Neural progenitor cell (in vitro differentiated cells): ENCODE data around the gene PDE4A. TPM values are rescaled to one million over a fixed set of nuclear protein-coding genes. Genes with fewer than 3 reads are reported as not detected.

Source experiments
- DNase-seq: peaks from one replicate; pipeline ENCODE4 v3.0.0-alpha.2; 2016; ENCODE audit warnings: low spot score
- H2AFZ ChIP-seq: fragments of 200-600 bp; sonication (generic); replicated peaks from 2 replicates; pipeline ENCODE4 v1.6.1; 2016; ENCODE audit warnings: antibody characterized with exemption
- H3F3A ChIP-seq: fragments of 200-600 bp; sonication (generic); 2 replicates; pipeline ENCODE4 v1.6.1; 2016; ENCODE audit warnings: antibody characterized with exemption, low read depth
- H3K27ac ChIP-seq: fragments of 200-600 bp; sonication (generic); 2 replicates; pipeline ENCODE4 v1.5.1; 2016; ENCODE audit warnings: mild to moderate bottlenecking
- H3K27me3 ChIP-seq: fragments of 200-600 bp; sonication (generic); 2 replicates; pipeline ENCODE4 v1.6.1; 2016; ENCODE audit warnings: mild to moderate bottlenecking, moderate library complexity
- H3K36me3 ChIP-seq: fragments of 200-600 bp; sonication (generic); 2 replicates; pipeline ENCODE4 v1.5.1; 2016
- H3K4me1 ChIP-seq: fragments of 200-600 bp; sonication (generic); 2 replicates; pipeline ENCODE4 v1.6.1; 2016; ENCODE audit warnings: mixed run types
- H3K4me2 ChIP-seq: fragments of 200-600 bp; sonication (generic); 2 replicates; pipeline ENCODE4 v1.6.1; 2016
- H3K4me3 ChIP-seq: fragments of 200-600 bp; sonication (generic); 2 replicates; pipeline ENCODE4 v1.5.1; 2016
- H3K79me2 ChIP-seq: fragments of 200-600 bp; sonication (generic); 2 replicates; pipeline ENCODE4 v1.6.1; 2016; ENCODE audit warnings: low read depth
- H3K9ac ChIP-seq: fragments of 200-600 bp; sonication (generic); 2 replicates; pipeline ENCODE4 v1.6.1; 2016
- H3K9me3 ChIP-seq: fragments of 200-600 bp; sonication (generic); 2 replicates; pipeline ENCODE4 v1.5.1; 2016; ENCODE audit warnings: low read depth
- H4K20me1 ChIP-seq: fragments of 200-600 bp; sonication (generic); 2 replicates; pipeline ENCODE4 v1.6.1; 2016; ENCODE audit warnings: low read depth
- H3K27ac Mint-ChIP-seq: 3 replicates; pipeline ENCODE4 v1.8.0; 2021; ENCODE audit warnings: mixed read lengths
- H3K27me3 Mint-ChIP-seq: 2 replicates; pipeline ENCODE4 v1.8.0; 2022; ENCODE audit warnings: low read depth, mild to moderate bottlenecking, inconsistent platforms, moderate library complexity, mixed read lengths; ENCODE audit not compliant: insufficient read depth
- H3K36me3 Mint-ChIP-seq: 3 replicates; pipeline ENCODE4 v1.8.0; 2021; ENCODE audit warnings: mixed read lengths
- H3K4me1 Mint-ChIP-seq: 3 replicates; pipeline ENCODE4 v1.8.0; 2021; ENCODE audit warnings: mixed read lengths
- H3K4me3 Mint-ChIP-seq: 3 replicates; pipeline ENCODE4 v1.8.0; 2021; ENCODE audit warnings: mild to moderate bottlenecking, moderate library complexity, mixed read lengths
- H3K9me3 Mint-ChIP-seq: 3 replicates; pipeline ENCODE4 v1.8.0; 2020; ENCODE audit warnings: mixed read lengths
- EZH2 ChIP-seq: fragments of 200-600 bp; sonication (generic); IDR thresholded peaks from 2 replicates; pipeline ENCODE4 v1.6.1; 2017; ENCODE audit warnings: antibody characterized with exemption, mild to moderate bottlenecking, moderate library complexity
- EZH2phosphoT487 ChIP-seq: fragments of 200-600 bp; sonication (generic); IDR thresholded peaks from 2 replicates; pipeline ENCODE4 v1.6.1; 2017; ENCODE audit warnings: antibody characterized with exemption
- total RNA-seq: library from RNA; depleted of rRNA; stranded (reverse); fragments of >200 nt; gene quantifications from 2 replicates; pipeline ENCODE4 v1.2.3, GENCODE V29; 2015; ENCODE audit warnings: low replicate concordance
- TF ChIP-seq, protein P1 (sequence below): fragments of 200-600 bp; sonication (generic); IDR thresholded peaks from 2 replicates; pipeline ENCODE4 v1.5.1; 2017; ENCODE audit warnings: antibody characterized with exemption, mild to moderate bottlenecking

PDE4A gene
- total RNA-seq, 1 donor from 2014 or later = 0.37 TPM

DNA sequence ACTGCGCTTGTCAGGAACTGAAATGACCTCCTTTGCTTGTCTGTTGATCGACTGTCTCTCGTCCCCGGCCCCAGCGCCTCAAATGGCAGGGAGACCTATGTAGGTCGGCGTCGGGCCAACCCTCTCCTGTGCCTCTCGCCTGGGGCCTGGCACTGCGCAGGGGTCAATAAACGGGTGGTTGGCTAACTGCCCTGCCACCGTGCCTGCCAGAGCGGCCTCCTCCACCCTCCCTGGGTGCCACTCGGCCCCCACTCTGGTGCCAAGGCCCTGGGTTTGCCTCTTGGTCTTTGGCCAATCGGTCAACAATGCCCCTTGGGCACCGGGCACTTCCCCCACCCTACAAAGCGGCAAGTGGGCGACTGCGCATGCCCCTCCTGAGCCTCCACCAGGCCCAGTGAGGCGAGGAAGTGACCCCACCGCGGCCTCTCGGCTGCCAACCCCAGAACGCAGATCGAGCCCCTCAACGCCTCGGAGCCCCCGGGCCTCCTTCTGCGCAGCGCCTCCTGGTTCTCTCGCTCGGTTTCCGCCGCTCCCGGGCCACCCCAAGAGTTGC, 81.7 kb downstream of the PDE4A start:
- Mint-ChIP-seq H3K4me1 (peaks cover 13% of the 10 kb centered on the region), H3K36me3 (peaks cover 20% of the 10 kb centered on the region), H3K27ac (peak overlapping the region; percentile 82), H3K4me3 (peak overlapping the region; percentile 89), H3K9me3 (no peaks in the 10 kb centered on the region), H3K27me3 (peaks cover 9% of the 10 kb centered on the region)
- H3K36me3 ChIP-seq = no peaks in the 10 kb centered on the region
- peaks cover 12% of the 10 kb centered on the region for H3K27me3 ChIP-seq
- no peak overlapping the region for H3K27ac ChIP-seq
- H3K4me1 ChIP-seq = no peaks in the 10 kb centered on the region
- TF ChIP-seq EZH2phosphoT487 (no peak), EZH2 (no peak)
- TF ChIP-seq, protein P1, sequence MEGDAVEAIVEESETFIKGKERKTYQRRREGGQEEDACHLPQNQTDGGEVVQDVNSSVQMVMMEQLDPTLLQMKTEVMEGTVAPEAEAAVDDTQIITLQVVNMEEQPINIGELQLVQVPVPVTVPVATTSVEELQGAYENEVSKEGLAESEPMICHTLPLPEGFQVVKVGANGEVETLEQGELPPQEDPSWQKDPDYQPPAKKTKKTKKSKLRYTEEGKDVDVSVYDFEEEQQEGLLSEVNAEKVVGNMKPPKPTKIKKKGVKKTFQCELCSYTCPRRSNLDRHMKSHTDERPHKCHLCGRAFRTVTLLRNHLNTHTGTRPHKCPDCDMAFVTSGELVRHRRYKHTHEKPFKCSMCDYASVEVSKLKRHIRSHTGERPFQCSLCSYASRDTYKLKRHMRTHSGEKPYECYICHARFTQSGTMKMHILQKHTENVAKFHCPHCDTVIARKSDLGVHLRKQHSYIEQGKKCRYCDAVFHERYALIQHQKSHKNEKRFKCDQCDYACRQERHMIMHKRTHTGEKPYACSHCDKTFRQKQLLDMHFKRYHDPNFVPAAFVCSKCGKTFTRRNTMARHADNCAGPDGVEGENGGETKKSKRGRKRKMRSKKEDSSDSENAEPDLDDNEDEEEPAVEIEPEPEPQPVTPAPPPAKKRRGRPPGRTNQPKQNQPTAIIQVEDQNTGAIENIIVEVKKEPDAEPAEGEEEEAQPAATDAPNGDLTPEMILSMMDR = no peak
- DNase-seq = peak; percentile 54
- peaks cover 49% of the 10 kb centered on the region for H3K79me2 ChIP-seq
- peak overlapping the region; percentile 96 for H3K4me2 ChIP-seq
- H3K9ac ChIP-seq = peak overlapping the region; percentile 48
- H3K4me3 ChIP-seq = peak overlapping the region; percentile 91
- H4K20me1 ChIP-seq = no peaks in the 10 kb centered on the region
- peak overlapping the region; percentile 78 for H2AFZ ChIP-seq
- peaks cover 21% of the 10 kb centered on the region for H3F3A ChIP-seq
- H3K9me3 ChIP-seq = no peaks in the 10 kb centered on the region

DNA sequence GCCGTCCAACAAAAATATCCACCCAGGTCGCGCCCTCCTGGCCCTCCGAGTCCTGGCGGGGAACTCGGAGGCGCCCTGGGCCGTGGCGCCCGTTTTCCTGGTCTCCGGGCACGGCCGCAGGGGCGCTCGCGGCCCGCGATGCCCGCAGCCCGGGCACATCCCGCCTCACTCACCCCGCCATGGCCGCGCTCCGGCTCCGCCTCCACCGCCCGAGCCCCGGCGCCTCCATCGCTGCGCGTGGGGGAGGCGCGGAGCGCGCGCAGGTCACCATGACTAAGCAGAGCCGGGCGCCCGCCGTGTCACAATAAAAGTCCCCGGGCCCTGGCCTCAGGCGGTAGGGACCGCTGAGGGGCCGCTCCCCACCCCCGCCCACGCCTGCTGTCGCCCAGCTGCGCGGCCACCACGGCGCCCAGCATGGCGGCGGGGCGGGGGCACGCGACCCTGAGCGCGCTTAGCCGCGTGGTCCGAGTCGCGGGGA, 82.2 kb downstream of the PDE4A start:
- Histone ChIP-seq H3K27ac (no peak overlapping the region), H3K4me2 (peak overlapping the region; percentile 96)
- H3K4me3 Mint-ChIP-seq = peak overlapping the region; percentile 89

DNA sequence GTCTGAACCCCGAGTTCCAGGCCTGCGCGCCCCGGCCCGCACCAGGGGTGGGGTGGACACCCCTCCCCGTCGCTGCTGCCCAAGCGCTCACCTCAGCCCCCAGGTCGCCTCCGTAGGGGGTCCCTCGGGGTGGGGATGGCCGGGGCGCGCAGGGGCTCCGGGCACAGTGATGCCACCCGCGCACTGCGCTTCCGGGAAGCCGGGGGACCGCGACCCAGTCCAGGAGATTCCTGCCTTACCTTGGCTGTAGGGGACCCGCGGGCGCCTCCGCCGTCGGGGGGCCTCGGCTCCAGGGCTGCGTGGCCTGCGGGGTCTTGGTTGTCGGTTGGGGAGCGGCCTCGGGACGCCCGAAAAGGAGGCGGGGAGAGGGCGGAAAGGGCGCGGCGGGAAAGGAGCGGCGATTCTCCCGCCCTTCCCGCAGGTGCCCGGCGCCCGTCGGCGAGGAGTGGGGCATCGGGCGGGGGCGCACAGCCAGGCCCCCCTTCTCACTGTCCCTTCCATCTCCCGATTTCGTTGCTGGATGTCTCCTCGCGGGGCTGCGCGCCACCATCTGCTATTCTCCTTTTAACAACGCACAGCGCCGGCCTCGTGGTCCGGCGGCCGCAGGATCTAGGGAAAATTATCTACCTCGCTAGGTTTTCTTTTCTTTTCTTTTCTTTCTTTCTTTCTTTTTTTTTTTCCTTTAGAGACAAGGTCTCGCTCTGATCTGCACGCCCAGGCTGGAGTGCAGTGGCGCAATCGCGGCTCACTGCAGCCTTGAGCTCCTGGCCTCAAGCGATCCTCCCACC, 82.9 kb downstream of the PDE4A start, which contains the start of gene KEAP1:
KEAP1 (minus strand) TSS at position 355 of the 788 bp plus-strand sequence. CDS start 3,323 bp downstream, outside the sequence.
- H3K4me3 ChIP-seq = peak within 1 kb of the TSS; percentile 91
- H3K27ac ChIP-seq = no peak within 1 kb of the TSS
- no peaks in the 10 kb centered on the region for H3K9me3 ChIP-seq
- H3K4me3 Mint-ChIP-seq = peak within 1 kb of the TSS; percentile 91
- peaks cover 12% of the 10 kb centered on the region for H3K27me3 Mint-ChIP-seq
- H3K9me3 Mint-ChIP-seq = no peaks in the 10 kb centered on the region
- peaks cover 15% of the 10 kb centered on the region for H3K36me3 Mint-ChIP-seq
- H3K4me1 Mint-ChIP-seq = peaks cover 13% of the 10 kb centered on the region
- TF ChIP-seq EZH2phosphoT487 = peak; percentile 30
- TF ChIP-seq, protein P1 = no peak
- peak; percentile 14 for TF ChIP-seq EZH2
- H3K36me3 ChIP-seq = no peaks in the 10 kb centered on the region
- H3K4me2 ChIP-seq = peak within 1 kb of the TSS; percentile 96
- no peaks in the 10 kb centered on the region for H4K20me1 ChIP-seq
- peak within 1 kb of the TSS; percentile 48 for H3K9ac ChIP-seq
- peak; percentile 63 for DNase-seq
- peaks cover 43% of the 10 kb centered on the region for H3K79me2 ChIP-seq
- peaks cover 12% of the 10 kb centered on the region for H3K27me3 ChIP-seq
- H3F3A ChIP-seq = peaks cover 21% of the 10 kb centered on the region
- peak within 1 kb of the TSS; percentile 98 for H3K27ac Mint-ChIP-seq
- H3K4me1 ChIP-seq = no peaks in the 10 kb centered on the region
- peak within 1 kb of the TSS; percentile 78 for H2AFZ ChIP-seq

More for the DNA sequence above, 82.2 kb downstream of the PDE4A start:
- H2AFZ ChIP-seq = peak overlapping the region; percentile 78
- Mint-ChIP-seq H3K27ac (peak overlapping the region; percentile 82), H3K9me3 (no peaks in the 10 kb centered on the region), H3K4me1 (peaks cover 13% of the 10 kb centered on the region), H3K36me3 (peaks cover 15% of the 10 kb centered on the region), H3K27me3 (peaks cover 9% of the 10 kb centered on the region)
- H3K79me2 ChIP-seq = peaks cover 45% of the 10 kb centered on the region
- no peak for TF ChIP-seq EZH2phosphoT487
- TF ChIP-seq, protein P1 = peak; percentile 23
- no peak for TF ChIP-seq EZH2
- no peaks in the 10 kb centered on the region for H4K20me1 ChIP-seq
- peak; percentile 94 for DNase-seq
- H3K9me3 ChIP-seq = no peaks in the 10 kb centered on the region
- H3K4me1 ChIP-seq = no peaks in the 10 kb centered on the region
- H3K4me3 ChIP-seq = peak overlapping the region; percentile 91
- H3K27me3 ChIP-seq = peaks cover 12% of the 10 kb centered on the region
- H3K9ac ChIP-seq = peak overlapping the region; percentile 48
- H3F3A ChIP-seq = peaks cover 21% of the 10 kb centered on the region
- H3K36me3 ChIP-seq = no peaks in the 10 kb centered on the region
